COLO668 (cell line): ENCODE data around the gene USP6NL.

Experiments used
- DNase-seq: peaks from one replicate; lab custom pipeline; 2025; ENCODE audit not compliant: unreplicated experiment; lab: John Stamatoyannopoulos, UW

USP6NL gene

GRCh38 chr10:11553773-11554381, 57.6 kb downstream of the USP6NL start:
- DNase-seq: no peak

DNA sequence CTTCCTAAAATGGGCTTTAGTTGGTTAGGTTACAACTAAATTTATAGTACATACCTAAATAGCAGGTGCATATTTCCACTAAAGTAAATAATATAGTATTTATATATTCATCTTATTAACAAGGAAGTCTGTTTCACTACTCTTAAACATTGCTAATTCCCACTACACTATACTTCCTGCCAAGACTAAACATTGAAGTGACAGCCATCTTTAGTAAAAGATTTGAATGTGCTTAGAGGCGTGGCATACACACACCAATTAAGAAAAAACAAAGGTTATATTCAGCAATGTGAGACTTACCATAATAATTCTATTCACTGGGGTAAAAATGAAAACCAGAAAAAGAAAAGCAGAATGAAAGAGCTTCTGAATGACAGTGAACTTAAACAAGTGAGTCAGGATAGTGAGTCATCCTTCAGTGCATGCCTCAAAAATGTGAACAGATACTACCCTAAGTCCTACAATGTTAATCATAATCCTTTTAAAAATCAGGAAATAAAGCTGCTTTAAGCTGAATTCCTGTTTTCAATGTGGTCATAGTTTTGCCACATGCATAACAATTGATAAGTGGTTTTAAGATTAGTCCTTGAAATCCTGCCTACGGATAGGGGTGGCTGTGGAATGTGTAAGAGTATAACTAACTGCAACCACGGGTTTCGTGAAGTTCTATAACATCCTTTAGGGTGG, 59.4 kb downstream of the USP6NL start:
- DNase-seq: no peak

DNA sequence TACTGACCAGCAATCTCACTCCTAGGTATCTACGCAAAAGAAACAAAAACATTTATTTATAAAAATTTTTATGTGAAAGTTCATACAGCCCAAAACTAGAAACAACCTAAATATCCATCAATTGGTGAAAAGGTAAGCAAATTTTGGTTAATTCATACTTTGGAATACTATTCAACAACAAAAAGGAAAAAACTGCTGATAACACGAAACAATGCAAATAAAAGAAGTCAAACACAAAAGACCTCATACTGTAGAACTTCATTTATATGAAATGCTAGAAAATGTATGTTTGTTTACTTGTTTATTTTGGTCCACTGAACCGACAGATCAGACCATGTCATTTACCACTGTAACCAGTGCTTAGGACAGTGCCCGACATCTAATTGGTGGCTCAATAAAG, 60.3 kb downstream of the USP6NL start:
- no peak for DNase-seq

- DNase-seq: no peak
Observed at GRCh38 chr10:11548768-11549099, 62.7 kb downstream of the USP6NL start.

DNA sequence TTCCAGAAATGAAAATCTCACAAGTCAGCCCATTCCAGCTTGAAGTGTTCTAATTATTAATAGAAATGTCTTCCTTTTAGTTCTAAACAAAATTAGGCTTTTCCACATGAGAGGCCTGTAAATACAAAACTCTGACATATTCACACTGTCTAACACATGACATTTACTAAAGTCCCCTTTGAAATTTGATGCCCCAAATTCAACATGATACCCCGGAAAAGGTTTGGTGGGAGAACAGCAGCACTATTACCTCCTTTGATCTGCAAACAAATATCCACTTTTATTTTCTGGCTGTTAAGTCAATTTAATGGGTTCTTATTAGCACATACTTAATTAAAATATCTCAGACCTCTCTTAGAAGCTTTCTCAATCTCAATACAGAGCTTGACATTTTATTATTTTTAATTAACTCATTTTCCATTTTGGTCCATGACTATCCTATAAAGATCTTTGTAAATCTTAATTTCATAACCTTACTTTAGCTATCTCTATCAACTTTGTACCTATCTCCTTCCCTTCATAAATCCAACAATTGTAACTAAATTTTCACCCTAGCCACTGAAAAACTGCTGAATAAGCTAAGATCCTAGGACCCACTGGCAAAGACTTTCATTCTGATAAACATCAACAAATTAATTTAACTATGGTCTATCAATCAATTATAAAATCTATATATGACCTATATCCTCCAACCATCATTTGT, 63.2 kb downstream of the USP6NL start:
- no peak for DNase-seq

- no peak for DNase-seq
Observed at GRCh38 chr10:11546581-11546980, 64.9 kb downstream of the USP6NL start.

DNA sequence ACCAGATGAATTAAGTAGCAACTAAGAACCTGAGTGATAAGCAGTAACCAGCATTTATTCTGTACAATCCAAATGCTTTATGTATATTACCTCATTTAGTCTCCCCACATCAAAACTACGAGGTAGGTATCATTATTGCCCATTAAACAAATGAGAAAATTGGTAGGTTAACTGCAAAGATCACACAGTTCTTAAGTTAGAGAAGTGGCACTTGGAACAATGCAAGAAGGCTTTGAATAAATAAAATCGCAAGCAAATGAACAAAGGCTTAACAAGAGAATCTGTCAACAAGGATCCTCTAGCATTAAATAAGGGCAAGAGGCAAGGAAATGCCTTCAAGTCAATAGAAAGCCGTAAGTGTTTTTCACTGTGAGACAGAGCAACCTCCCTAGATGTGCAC, 70.2 kb downstream of the USP6NL start:
- no peak for DNase-seq

- no peak for DNase-seq
Observed at GRCh38 chr10:11539191-11539868, 72.1 kb downstream of the USP6NL start.

DNA sequence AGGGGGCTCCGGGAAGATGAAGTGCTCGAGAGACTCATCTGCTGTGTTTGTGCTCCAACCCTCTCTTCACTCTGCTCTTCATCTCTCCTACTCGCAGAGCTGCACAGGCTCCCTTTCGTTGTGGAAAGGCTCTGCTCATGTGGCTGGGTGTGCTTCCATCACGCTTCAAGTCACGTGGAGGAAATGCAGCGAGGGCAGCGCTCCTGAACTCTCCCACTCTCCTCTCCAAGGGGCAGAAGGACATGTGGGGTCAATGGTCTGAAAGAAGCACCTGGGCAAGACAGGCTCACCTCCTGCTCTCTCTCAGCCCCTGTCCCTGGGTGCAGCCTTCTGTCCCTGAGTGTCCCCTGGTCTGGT, 72.6 kb downstream of the USP6NL start:
- DNase-seq: no peak

GRCh38 chr10:11536228-11536627, 75.2 kb downstream of the USP6NL start:
- no peak for DNase-seq

GRCh38 chr10:11535346-11535959, 76.0 kb downstream of the USP6NL start:
- DNase-seq: no peak

GRCh38 chr10:11533328-11533781, 78.1 kb downstream of the USP6NL start:
- DNase-seq: no peak

GRCh38 chr10:11532306-11532705, 79.1 kb downstream of the USP6NL start:
- no peak for DNase-seq

DNA sequence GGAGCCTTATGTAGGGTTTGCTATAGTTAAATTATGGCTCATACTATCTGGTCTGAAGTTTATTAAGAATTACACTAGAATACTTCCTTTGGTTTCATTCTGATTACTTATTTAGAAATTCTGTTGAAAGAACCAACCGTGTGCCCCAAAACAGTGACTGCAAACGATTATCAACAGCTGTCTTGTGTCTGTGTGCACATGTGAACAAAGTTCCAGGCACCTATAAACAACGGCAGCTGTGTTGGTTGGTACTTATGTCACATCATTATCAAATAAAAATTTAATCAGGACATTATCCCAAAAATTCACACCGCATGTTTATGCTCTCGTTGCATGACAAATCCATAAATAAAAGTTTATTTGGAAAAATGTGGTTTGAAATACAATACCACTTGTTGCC, 80.6 kb downstream of the USP6NL start:
- no peak for DNase-seq

DNA sequence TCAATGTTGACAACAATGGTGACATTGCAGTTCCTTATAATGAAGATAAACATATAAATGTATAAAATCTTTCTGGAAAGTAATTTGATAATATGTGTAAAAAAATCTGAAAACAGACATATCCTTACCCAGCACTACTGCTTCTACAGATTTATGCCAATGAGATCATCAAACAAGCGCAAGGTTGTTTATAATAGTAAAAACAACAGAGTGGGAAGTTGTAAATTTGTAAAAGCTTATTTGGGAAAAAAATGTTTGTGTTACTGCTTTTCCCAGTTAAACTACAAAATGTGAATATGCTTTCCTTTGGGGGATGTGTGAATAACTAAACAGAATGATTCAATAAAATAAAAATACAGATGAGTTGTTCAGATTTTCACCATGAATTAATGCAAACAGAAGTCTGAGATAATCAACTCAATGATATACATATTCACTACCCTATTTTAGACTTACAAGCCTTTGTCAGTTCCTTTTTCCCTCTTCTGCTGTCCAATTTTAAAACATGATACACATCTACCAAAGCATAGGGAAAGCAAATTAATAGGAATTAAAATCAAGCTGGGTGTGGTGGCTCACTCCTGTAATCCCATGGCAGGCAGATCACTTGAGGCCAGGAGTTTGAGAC, 82.1 kb downstream of the USP6NL start:
- no peak for DNase-seq

DNA sequence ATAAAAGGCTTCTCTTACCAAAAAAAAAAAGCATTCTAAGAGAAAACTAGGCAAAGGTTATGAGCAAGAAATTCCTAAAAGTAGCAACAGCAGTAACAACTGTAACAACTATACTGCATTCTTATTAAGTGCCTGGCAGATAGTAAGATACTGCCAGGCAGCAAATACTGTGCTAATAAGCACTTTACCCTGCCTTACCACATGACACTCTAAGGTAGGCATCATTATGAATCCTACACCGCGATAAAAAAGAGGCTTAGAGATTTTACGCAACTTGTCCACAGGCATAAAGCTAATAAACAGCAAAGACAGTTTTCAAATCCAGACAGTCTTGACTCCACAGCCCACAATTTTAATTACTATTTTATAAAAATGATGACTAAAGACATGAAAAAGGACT, 83.2 kb downstream of the USP6NL start:
- DNase-seq: no peak

DNA sequence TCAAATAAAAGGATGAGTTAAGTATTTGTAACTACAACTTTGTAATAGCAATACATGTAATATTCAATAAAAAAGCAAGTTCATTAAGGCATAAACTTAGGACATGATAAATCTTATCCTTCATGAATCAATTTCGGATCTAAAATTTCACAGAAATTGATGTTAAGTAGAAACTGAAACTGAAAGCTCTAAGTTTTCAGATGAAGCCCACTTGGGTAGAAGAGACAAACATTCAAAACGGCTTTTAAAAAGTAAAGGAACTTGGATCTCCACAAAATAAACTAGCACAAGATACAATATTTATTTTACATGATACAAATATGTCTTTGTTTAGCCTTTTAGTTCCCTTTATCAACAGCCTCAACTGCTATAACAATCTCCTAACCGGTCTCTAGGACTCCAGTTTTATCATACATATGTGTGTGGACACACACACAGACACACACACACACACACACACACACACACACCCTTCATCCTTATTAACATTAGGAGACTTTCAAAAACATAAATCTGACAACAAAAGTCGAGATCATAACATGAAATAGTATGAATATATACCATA, 83.7 kb downstream of the USP6NL start:
- no peak for DNase-seq

GRCh38 chr10:11527068-11527467, 84.4 kb downstream of the USP6NL start:
- DNase-seq: no peak

DNA sequence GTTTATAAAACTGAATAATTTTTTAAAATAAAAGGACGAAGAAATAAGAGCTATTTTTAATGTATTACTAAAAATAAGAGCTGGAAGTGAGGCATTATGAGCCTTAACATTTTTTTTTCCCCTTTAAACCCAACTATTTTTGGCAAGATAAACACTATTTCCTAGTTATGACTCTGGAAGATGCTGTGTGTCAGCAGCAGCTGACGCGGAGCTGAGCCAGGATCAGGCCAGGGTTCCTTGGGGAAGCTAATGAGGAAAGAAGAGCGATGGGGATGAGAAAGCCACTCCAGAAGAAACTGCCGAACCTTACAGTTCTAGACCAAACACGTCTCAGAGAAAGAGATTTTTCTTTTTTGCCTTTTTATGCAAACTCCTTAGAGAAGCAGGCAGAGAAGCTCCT, 85.9 kb downstream of the USP6NL start:
- DNase-seq: no peak

DNA sequence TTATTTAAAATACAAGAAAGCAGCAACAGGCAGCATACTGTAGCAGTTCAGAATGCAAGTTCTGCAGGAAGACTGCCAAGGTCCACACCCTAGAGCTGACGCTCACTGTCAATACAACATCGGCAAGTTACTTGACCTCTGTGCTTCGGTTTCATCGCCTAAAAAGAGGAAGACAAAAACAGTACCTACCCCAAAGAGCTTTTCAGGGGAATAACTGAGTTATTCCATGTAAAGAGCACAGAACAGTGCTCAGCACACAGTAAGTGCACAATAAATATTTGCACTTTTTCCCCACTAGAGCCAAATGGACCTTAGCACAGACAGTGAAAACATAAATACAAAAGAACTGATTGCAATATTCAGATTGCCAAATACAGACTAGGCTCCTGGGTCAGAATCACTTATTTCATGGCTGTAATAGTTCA, 88.6 kb downstream of the USP6NL start:
- DNase-seq: no peak

GRCh38 chr10:11521860-11522259, 89.6 kb downstream of the USP6NL start:
- no peak for DNase-seq
